T-helper 2 cell treated with Interferon-gamma antibody and Interleukin-4, amounts not matched to agents 5 μg/mL and 100 μg/mL, for 36 hours (primary cell): ENCODE data around the gene UMODL1.

ENCODE experiments used
- DNase-seq: peaks from one replicate; pipeline ENCODE4 v3.0.0; 2021; ENCODE audit warnings: low spot score
- H3K27ac Mint-ChIP-seq: one replicate; pipeline ENCODE4 v1.8.0; 2021; ENCODE audit warnings: mild to moderate bottlenecking, mixed read lengths
- H3K27me3 Mint-ChIP-seq: one replicate; pipeline ENCODE4 v1.8.0; 2021; ENCODE audit warnings: low read depth, mixed read lengths
- H3K36me3 Mint-ChIP-seq: one replicate; pipeline ENCODE4 v1.8.0; 2021; ENCODE audit warnings: low read depth, mixed read lengths
- H3K4me1 Mint-ChIP-seq: one replicate; pipeline ENCODE4 v1.8.0; 2021; ENCODE audit warnings: low read depth, mixed read lengths
- H3K4me3 Mint-ChIP-seq: one replicate; pipeline ENCODE4 v1.8.0; 2022; ENCODE audit warnings: mild to moderate bottlenecking, moderate library complexity, mixed read lengths
- H3K9me3 Mint-ChIP-seq: one replicate; pipeline ENCODE4 v1.8.0; 2021; ENCODE audit warnings: mixed read lengths

Gene UMODL1

DNA sequence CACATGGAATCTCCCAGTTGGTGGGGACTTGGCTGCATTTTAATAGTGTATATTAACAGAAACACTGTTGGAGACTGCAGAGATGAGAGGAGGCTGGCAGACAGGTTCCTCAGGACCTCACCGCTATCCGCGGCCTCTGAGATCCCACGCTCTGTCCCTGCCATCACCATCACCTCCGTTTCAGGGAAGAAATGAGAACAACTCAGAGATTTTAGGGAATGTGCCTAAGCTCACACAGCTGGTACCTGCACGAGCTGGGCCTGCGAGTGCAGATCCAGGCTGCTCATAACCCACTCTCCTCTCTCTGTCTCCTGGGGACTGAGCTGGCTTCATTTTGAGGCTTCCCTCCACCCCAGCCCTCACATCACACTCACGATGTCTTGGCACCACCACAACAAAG is 62.0 kb downstream of the UMODL1 start:
- no peaks in the 10 kb centered on the region for H3K27me3 Mint-ChIP-seq
- no peak for DNase-seq

DNA sequence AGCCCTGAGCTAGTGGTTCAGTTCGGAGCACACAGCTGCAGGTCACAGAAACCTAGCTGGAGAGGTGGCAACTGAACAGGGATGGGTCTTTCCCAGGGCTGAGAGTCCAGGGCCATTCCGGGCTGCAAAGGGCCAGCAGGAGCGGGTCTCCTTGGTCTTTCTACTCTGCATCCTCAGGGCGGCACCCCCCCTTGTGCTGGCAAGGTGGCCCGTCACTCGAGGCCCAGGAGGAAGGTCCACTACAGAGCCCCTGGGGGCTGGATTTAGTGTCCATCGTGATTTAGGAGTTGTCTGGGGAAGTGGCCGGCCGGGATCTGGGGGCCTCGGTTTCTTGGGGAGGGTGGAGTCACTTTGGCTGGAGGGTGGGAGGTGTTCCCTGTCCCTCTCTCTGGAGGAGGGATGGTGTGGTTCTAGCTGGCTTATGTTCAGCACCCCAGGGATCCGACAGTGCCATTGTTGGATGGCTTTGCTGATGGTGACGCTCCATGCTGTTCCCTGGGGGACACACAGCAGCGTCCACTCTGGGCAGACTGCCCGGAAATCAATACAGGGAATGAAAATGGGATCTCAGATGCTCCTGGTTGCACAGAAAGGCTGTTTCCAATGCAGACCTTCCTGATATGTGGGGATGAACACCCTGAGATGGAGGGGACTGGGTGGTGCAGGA is 64.4 kb downstream of the UMODL1 start:
- Mint-ChIP-seq H3K36me3 (no peaks in the 10 kb centered on the region), H3K9me3 (no peaks in the 10 kb centered on the region), H3K27ac (no peak overlapping the region), H3K4me3 (no peak overlapping the region), H3K4me1 (no peaks in the 10 kb centered on the region), H3K27me3 (no peaks in the 10 kb centered on the region)
- DNase-seq, result no peak

More for the DNA sequence above, 62.0 kb downstream of the UMODL1 start:
- Mint-ChIP-seq H3K36me3 (no peaks in the 10 kb centered on the region), H3K4me1 (no peaks in the 10 kb centered on the region), H3K4me3 (no peak overlapping the region), H3K9me3 (no peaks in the 10 kb centered on the region), H3K27ac (no peak overlapping the region)

DNA sequence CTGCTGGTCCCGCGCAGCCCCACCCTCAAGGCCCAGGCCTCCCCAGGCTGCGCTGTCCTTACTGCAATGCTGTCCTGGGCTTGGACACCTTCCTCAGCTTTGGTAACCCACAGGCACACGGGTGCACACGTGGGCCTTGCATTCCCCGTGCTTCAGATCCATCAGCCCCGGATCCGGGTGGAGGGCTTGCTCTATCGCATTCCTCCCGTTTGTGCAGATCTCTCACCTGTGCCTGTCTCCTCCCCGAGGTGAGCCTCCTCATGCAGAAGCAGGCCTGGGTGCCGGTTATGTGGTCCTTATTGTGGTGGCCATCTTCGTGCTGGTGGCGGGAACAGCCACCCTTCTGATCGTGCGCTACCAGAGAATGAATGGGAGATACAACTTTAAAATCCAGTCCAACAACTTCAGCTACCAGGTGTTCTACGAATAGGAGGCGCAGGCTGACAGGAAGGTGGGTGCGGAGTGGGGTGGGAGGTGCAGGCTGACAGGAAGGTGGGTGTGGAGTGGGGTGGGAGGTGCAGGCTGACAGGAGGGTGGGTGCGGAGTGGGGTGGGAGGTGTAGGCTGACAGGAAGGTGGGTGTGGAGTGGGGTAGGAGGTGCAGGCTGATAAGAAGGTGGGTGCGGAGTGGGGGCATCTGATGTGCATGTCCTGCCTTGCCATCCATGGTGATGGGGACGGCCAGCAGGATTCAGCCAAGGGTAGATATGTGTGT is 66.2 kb downstream of the UMODL1 start:
- Mint-ChIP-seq H3K4me1 (no peaks in the 10 kb centered on the region), H3K27ac (no peak overlapping the region), H3K4me3 (no peak overlapping the region), H3K9me3 (no peaks in the 10 kb centered on the region), H3K27me3 (no peaks in the 10 kb centered on the region), H3K36me3 (no peaks in the 10 kb centered on the region)
- no peak for DNase-seq

DNA sequence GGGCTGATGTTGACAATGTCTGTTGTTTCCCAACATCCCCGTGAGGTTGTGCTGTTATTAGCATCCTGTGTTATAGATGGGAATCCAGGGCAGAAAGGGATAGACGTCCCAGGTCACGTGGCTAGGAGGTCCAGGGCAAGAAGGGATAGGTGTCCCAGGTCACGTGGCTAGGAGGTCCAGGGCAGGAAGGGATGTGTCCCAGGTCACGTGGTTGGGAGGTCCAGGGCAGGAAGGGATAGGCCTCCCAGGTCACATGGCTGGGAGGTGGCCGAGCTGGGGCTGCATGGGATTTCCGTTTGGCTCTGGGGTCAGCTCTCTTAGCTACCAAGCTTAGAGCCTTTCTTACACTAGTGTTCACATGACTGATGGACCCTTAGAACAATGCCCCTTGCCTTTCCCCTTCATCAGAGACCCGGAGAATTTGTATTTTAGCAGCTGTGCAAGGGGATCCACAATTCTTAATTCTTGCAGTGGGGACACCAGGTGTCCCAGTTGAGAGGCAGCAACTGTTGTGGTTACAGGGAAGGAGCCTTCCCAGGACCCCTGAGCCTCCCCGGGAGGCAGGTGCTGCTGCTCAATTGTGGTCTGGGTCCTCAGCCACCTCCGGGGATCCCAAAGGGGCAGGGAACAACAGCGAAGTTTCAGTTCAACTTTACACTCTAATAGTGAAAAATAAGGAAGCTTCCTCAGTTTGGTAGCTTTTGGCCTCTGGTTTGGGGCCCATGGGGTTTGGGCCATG is 69.2 kb downstream of the UMODL1 start:
- DNase-seq, result no peak
- peaks cover 3% of the 10 kb centered on the region for H3K27me3 Mint-ChIP-seq
- no peak overlapping the region for H3K27ac Mint-ChIP-seq
- no peak overlapping the region for H3K4me3 Mint-ChIP-seq
- H3K9me3 Mint-ChIP-seq, result no peaks in the 10 kb centered on the region
- peaks cover 3% of the 10 kb centered on the region for H3K4me1 Mint-ChIP-seq
- H3K36me3 Mint-ChIP-seq, result no peaks in the 10 kb centered on the region

DNA sequence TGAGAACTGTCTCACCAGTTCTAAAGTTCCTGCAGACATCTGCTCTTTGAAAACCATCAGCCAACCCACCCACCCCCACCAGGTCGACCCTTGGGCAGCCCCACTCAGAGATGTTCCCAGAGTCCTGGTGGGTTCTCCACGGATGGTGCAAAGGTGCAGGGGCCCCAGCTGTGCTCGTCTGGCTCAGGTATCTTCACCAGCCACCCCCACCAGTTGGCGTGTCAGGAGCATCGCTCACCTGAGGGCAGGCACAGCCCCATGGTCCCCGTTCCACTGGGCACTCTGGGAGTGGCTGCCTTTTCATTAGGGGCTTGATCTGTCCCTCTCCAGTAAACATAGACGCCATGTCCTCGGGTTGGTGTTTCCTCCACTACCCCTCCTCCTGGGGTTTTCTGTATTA is 70.5 kb downstream of the UMODL1 start:
- DNase-seq, result no peak
- no peak overlapping the region for H3K27ac Mint-ChIP-seq
- H3K4me1 Mint-ChIP-seq, result peaks cover 7% of the 10 kb centered on the region
- H3K9me3 Mint-ChIP-seq, result no peaks in the 10 kb centered on the region
- H3K36me3 Mint-ChIP-seq, result no peaks in the 10 kb centered on the region
- H3K27me3 Mint-ChIP-seq, result peaks cover 3% of the 10 kb centered on the region
- no peak overlapping the region for H3K4me3 Mint-ChIP-seq

DNA sequence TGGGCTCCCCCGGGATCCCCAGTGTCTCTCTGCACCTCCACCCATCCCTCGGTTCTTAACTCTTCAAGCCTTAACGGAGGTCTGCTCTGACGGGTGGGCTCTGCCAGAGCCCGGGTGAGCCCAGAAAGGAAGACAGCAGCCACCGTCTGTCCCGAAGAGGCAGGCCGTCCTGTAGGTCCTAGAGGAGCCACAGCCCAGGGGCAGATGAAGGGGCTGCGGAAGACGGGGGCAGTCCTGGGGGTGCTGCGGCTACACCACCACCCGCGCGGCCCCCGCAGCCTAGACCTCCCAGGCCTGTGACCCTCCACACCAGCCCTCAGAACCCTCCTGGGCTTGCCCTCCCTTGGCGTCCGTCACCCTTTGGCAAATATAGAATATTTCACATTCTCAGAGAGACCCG is 71.0 kb downstream of the UMODL1 start:
- Mint-ChIP-seq H3K9me3 (no peaks in the 10 kb centered on the region), H3K4me3 (no peak overlapping the region), H3K27me3 (peaks cover 3% of the 10 kb centered on the region), H3K36me3 (no peaks in the 10 kb centered on the region), H3K27ac (no peak overlapping the region), H3K4me1 (peaks cover 7% of the 10 kb centered on the region)
- DNase-seq, result no peak

DNA sequence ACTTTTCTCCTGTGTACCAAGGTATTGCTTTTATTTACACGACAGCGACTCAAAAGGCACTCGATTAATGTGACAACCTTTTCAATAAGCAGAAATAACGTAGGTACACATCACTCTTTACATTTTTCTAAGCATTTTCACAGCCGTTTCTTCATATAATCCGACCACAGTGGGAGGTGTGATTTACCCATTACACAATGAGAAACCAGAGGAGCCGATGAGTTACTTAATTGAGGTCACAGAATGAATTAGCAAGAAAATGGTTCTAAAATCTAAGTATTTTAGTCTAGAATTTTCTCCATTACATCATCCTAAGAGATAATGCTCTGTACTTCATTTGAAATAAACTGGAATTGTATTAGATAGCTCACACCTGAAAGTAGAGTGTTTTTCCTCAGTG is 71.5 kb downstream of the UMODL1 start:
- Mint-ChIP-seq H3K4me1 (peaks cover 7% of the 10 kb centered on the region), H3K9me3 (no peaks in the 10 kb centered on the region), H3K27me3 (peaks cover 6% of the 10 kb centered on the region), H3K27ac (no peak overlapping the region), H3K4me3 (no peak overlapping the region), H3K36me3 (no peaks in the 10 kb centered on the region)
- DNase-seq, result no peak

DNA sequence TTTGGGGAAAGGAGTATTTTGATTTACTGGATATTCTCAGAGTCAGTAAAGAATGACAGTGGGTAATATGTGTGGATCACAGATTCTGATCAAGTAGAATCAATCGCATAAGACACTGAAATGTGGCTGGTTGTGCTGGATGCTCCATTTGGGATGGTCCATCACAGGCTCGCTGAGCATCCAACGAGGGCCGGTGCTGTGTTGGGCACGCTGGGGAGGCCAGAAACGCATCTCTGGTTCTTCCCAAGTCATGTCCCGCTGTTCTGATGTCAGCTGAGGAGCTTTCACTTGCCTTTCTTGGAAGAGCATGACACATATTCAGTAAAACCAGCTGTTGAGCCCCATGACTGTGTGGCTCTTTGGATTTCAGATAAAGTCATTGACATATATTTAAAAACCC is 72.0 kb downstream of the UMODL1 start:
- H3K27me3 Mint-ChIP-seq, result peaks cover 6% of the 10 kb centered on the region
- H3K27ac Mint-ChIP-seq, result no peak overlapping the region
- no peak overlapping the region for H3K4me3 Mint-ChIP-seq

DNA sequence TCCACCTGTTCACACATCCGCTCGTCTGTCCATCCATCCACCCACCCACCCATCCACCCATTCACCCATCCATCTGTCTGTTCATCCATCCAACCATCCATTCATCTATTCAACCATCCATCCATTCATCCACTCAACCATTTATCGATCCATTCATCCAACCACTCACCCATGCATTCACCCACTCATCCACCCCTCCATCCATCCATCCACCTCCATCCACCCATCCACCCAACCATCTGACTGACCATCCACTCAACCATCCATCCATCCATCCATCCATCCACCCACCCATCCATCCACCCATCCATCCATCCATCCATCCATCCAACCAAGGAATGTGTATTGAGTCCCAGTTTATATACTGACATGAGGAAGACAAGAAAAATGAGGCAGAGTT is 73.1 kb downstream of the UMODL1 start:
- H3K4me1 Mint-ChIP-seq, result peaks cover 11% of the 10 kb centered on the region
- peaks cover 6% of the 10 kb centered on the region for H3K27me3 Mint-ChIP-seq
- H3K36me3 Mint-ChIP-seq, result no peaks in the 10 kb centered on the region
- DNase-seq, result no peak
- no peak overlapping the region for H3K4me3 Mint-ChIP-seq
- H3K9me3 Mint-ChIP-seq, result no peaks in the 10 kb centered on the region
- H3K27ac Mint-ChIP-seq, result peak overlapping the region; percentile 34

More for the DNA sequence above, 72.0 kb downstream of the UMODL1 start:
- no peaks in the 10 kb centered on the region for H3K36me3 Mint-ChIP-seq
- H3K4me1 Mint-ChIP-seq, result peaks cover 8% of the 10 kb centered on the region
- no peak for DNase-seq
- H3K9me3 Mint-ChIP-seq, result no peaks in the 10 kb centered on the region

DNA sequence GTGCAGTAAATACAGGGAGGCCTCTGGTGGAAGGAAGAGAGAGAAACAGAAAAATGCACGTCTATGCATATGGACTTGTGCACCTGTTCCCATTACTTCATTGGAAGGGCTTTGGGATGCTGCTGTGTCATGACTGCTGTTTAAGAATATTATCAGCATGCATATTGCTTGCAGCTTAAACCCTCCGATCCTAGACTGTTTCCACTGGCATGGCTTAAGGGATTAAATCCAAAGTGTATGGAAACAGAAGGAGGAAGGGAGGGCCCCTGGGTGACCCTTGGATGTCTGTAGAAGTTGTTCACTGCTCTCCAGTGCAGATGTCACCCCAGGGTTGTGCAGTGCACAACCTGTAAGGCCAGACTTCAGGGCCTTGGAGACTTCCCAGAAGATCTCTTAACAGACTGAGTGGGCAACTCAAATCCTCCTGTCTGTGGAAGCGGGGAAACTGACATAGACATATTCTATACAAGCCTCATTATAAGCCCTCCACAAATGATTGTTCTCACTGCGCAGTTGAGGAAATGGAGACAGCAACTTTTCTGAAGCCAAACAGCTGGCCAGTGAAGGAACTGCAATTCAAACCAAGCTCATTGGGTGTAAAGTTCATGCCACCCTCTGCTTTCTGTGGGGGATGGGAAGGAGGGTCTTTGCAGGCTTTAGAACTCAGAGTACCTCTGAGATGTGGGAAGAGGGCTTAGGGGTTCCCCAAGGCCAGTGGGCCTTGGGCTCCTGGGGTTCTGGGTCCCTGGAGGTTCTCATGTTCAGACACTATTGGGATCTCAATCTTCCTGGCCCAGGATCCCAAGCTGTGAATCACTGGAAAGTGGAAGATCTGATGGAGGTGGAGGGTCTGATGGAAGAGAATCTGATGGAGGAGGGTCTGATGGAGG is 73.8 kb downstream of the UMODL1 start:
- Mint-ChIP-seq H3K4me1 (peaks cover 11% of the 10 kb centered on the region), H3K27me3 (peaks cover 6% of the 10 kb centered on the region), H3K27ac (no peak overlapping the region), H3K36me3 (no peaks in the 10 kb centered on the region), H3K4me3 (no peak overlapping the region), H3K9me3 (no peaks in the 10 kb centered on the region)
- DNase-seq, result no peak

DNA sequence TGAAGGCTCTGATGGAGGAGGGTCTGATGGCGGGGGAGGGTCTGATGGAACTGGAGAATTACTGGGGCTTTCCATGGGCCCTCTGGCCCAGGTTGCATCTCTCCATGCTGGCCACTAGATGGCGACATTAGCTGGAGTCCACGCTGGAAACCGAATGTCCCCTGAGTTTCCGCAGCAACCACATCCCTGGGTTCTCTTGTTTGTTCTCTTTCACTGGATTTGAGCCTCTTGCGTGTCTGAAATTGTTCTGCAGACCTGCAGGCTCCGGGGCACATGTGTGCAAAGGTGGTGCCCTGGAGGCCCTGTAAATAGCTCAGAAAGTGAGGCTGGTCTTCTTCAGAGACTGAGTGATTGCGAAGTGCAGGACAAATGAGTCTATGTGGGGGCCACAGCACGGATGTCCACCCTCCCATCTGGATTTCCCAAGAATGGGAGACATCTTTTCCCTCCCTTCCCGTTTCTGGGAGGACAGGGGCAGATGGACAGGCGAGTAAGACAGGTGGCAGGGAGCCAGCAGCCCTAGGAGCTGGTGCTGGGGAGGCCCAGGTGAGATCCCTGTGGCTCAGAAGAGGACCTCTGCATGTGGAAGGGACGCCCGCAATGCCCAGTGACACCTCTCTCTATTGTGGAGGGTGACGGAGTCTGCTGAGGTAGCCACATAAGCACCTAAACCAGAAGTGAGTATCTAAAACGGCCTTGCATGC is 74.6 kb downstream of the UMODL1 start:
- Mint-ChIP-seq H3K27ac (no peak overlapping the region), H3K4me3 (no peak overlapping the region), H3K27me3 (peaks cover 6% of the 10 kb centered on the region), H3K9me3 (no peaks in the 10 kb centered on the region), H3K36me3 (no peaks in the 10 kb centered on the region), H3K4me1 (peaks cover 11% of the 10 kb centered on the region)
- peak; percentile 47 for DNase-seq

DNA sequence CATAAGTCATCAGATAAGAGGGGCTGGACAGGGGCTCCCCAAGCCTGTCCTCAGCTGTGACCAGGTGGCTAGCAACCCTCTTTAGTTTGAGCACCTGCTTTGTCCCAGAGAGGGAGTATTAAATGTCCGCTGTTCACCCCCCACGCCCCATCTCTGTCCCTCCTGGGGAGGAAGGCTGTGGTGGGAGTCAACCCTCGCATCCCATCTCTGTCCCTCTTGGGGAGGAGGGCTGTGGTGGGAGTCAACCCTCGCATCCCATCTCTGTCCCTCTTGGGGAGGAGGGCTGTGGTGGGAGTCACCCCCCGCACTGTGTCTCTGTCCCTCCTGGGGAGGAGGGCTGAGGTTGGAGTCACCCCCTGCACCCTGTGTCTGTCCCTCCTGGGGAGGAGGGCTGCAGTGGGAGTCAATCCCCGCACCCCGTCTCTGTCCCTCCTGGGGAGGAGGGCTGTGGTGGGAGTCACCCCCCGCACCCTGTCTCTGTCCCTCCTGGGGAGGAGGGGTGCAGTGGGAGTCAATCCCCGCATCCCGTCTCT is 75.2 kb downstream of the UMODL1 start:
- no peaks in the 10 kb centered on the region for H3K36me3 Mint-ChIP-seq
- H3K4me1 Mint-ChIP-seq, result peaks cover 11% of the 10 kb centered on the region
- no peak for DNase-seq
- H3K27ac Mint-ChIP-seq, result no peak overlapping the region
- no peaks in the 10 kb centered on the region for H3K9me3 Mint-ChIP-seq
- no peak overlapping the region for H3K4me3 Mint-ChIP-seq
- peaks cover 6% of the 10 kb centered on the region for H3K27me3 Mint-ChIP-seq

DNA sequence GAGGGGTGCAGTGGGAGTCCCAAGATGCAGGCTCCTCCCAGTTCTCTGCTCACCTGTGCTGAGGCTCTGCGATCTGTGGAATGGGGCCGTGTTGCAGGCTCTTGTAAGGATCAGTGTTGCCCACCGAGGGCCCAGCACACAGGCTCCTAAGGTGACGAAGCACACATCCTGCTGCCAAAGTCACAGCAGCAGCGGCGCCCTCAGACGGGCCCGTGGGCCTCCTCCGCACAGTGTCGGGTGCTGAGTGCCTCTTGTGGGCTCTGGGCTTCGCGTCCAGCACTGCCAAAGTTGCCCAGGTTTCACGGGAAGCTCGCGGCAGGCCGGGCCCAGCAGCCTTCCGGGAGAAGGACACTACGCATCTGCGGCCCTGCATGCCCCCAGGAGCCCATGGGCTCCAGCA is 75.7 kb downstream of the UMODL1 start:
- Mint-ChIP-seq H3K27ac (no peak overlapping the region), H3K27me3 (peaks cover 6% of the 10 kb centered on the region), H3K9me3 (no peaks in the 10 kb centered on the region), H3K36me3 (no peaks in the 10 kb centered on the region), H3K4me1 (peaks cover 11% of the 10 kb centered on the region), H3K4me3 (no peak overlapping the region)
- DNase-seq, result no peak
